ENCODE measurements around the gene TMEM151A. TPM values are rescaled to one million over a fixed set of nuclear protein-coding genes. Genes with fewer than 3 reads are reported as not detected.

The TMEM151A gene
- total RNA-seq, 1 donor from 2014 or later: 0.24 TPM

DNA sequence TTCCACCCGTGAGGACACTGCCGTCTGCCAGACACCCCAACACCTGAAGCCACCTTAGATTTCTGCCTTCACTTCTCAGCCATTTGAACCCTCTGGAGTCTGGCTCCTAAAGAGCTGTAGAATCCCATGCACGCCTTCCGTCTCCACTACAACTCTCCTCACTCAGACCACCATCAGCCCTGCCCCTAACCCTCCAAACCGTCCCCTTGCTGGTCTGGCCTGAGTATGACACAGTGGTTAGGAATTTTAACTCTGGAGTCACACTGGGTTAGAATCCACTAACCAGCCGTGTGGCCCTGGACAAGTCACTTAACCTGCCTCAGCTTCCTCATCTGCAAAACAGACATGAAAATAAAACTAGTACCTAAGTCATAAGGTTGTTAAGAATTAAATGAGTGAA lies 10.7 kb upstream of the TMEM151A start:
- intact Hi-C loops (cut with DNase I): no loop called here
- DNase-seq (ENCODE audit: low spot score): no peak

GRCh38 chr11:66281776-66282467 lies 9.8 kb upstream of the TMEM151A start:
- intact Hi-C loops (cut with DNase I): no loop called here
- no peak for DNase-seq (ENCODE audit: low spot score)

DNA sequence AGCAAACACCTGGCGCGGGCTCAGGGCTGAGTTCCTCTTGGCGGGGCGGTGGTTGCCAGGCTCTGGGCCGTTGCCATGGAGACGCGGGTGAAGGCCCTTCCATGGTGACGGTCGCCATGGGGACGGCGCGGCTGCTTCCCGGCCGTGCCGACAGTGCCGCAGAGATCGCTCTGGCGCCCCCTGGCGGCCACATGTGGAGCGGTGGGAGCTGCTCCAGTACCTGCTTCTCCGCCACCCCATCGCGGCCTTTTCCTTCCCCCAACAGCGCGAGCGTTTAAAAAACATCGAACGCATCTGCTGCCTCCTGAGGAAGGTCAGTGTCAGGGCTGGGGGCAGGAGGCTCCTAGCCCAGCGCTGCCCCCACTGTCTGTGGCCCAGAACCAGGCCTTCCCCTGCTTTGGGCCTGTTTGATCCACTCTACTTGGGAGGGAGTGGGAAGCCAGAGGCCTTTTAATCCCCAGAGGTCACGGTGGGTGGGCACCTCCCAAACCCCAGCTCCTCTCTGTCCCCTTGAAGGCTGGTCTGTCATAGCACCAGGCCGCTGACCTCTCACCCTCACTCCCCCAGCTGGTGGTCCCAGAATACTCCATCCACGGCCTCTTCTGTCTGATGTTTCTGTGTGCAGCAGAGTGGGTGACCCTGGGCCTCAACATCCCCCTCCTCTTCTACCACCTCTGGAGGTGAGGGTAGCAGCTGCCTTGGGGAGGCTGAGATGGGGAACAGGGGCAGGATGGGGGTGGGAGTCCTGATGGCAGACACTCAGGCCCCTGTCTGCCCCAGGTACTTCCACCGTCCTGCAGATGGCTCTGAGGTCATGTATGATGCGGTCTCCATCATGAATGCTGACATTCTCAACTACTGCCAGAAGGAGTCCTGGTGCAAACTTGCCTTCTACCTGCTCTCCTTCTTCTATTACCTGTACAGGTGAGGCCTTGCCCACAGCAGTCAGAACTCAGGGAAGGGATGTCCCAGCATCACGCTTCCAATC lies 8.9 kb upstream of the TMEM151A start:
- peak; percentile 98 for DNase-seq (ENCODE audit: low spot score)
- intact Hi-C loops (cut with DNase I): no loop called here

GRCh38 chr11:66283461-66284105 lies 8.1 kb upstream of the TMEM151A start:
- intact Hi-C loops (cut with DNase I): no loop called here
- DNase-seq (ENCODE audit: low spot score): no peak

DNA sequence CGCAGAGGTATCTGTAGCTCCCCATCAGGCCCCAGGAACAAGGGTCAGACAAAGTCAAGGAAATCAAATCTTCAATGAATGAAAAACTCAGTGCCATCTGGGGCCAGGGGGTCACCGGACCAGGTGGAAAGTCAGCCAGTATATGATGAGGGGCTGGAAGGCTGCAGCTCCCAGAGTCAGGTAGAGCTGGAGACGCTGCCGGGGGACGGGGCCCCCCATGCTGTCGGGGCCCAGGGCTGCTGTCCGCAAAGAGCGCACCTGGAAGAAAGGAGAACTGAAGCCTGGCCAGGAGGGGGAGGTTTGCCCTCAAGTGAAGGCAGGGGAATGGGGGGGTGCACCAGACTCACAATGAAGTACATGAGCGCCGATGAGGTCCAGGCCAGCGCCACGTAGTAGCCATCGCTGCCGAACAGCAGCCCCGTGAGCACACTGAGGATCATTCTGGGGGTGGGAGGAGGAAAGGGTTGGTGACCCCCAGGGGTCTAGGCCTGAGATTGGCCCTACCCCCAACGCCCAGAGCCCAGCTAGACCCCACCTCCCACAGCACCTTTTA lies 7.1 kb upstream of the TMEM151A start:
- intact Hi-C loops (cut with DNase I): no loop called here
- DNase-seq (ENCODE audit: low spot score): no peak

GRCh38 chr11:66285250-66285947 lies 6.3 kb upstream of the TMEM151A start:
- DNase-seq (ENCODE audit: low spot score): no peak
- intact Hi-C loops (cut with DNase I): no loop called here

- intact Hi-C loops (cut with DNase I): no loop called here
- DNase-seq (ENCODE audit: low spot score): no peak
Observed at GRCh38 chr11:66286699-66287098, 5.0 kb upstream of the TMEM151A start.

DNA sequence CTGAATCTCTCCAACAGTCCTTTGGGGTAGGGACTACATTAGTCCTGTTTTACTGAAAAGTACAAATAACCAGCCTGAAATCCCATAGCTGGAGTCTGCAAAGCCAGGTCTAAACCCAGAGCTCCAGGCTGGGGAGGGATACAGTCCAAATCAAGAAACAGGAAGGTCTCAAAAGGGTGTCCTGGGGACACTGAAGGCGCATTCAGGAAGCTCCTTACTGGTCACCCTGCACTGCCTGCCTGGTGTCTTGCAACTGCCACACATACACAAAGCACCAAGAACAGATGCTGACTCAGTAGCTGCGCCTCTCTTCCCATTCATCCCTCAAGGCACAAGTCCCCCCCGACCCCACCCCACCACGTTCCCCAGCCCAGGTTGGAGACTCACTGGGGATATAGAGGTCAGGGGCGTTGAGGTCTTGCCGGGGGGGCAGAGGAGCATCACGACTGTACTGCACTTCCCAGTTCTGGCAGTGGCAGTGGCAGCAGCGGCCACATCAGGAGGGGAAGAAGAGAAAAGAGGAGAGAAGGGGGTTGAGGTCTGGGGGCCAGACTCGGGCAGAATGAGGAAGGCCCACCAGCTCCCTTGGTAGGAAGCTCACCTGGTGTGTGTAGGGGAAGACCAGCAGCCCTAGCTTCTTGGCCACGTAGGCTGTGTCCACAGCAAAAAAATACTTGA lies 4.3 kb upstream of the TMEM151A start:
- no peak for DNase-seq (ENCODE audit: low spot score)
- intact Hi-C loops (cut with DNase I): no loop called here

GRCh38 chr11:66287889-66288670 lies 3.6 kb upstream of the TMEM151A start:
- DNase-seq (ENCODE audit: low spot score): no peak
- intact Hi-C loops (cut with DNase I): loop anchor here (2.0 kb wide), 1 partner anchor 19 kb away; the partner anchor contains the start of gene RAB1B

DNA sequence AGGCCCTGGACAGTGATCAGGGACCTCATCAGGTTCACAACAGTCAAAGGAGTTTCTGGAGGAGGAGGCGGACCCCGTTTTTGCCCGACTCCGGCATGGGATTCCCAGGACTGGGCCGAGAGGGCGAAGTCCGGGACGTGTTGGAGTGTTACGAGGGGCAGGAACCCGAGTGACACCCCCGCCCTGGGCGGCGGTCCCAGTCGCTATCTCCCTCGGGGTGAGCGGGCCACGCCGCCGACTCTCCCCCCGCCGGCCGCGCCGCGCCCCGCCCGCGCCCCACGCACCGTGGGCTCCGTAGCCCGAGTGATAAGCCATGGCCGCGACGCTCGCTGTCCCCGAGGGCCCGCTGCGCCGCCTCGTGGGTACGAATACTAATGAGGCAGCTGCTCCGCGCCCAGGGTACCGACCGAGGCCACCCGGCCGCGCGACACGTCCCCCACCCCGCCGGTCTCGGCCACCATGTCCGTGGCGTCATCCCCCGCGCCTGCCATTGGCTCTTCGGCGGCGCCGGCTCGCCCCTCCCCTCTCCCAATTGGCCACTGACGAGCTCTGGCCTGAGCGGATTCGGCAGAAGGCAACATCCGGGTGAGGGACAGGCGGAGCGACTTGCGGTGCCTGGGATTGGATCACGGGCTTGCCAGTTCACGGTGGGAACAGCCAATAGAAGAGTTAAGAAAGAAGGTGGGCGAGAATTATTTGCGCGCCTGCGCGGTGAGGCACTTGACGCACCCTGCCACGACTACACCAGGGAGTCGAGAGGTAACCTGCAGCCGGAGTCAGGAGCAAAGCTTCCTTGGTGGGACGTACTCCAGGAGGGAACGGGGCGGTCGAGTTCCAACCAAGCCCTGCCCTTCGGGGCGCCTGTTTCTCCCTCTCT lies 2.8 kb upstream of the TMEM151A start, which contains the start of gene YIF1A:
TSS of gene YIF1A (minus strand) at position 473 of the 877 bp plus-strand sequence. CDS start at position 315, 158 bp downstream.
- peak; percentile 99 for DNase-seq (ENCODE audit: low spot score)
- intact Hi-C loops (cut with DNase I): loop anchor here (2.0 kb wide), 1 partner anchor 20 kb away; the partner anchor contains the start of gene RAB1B

DNA sequence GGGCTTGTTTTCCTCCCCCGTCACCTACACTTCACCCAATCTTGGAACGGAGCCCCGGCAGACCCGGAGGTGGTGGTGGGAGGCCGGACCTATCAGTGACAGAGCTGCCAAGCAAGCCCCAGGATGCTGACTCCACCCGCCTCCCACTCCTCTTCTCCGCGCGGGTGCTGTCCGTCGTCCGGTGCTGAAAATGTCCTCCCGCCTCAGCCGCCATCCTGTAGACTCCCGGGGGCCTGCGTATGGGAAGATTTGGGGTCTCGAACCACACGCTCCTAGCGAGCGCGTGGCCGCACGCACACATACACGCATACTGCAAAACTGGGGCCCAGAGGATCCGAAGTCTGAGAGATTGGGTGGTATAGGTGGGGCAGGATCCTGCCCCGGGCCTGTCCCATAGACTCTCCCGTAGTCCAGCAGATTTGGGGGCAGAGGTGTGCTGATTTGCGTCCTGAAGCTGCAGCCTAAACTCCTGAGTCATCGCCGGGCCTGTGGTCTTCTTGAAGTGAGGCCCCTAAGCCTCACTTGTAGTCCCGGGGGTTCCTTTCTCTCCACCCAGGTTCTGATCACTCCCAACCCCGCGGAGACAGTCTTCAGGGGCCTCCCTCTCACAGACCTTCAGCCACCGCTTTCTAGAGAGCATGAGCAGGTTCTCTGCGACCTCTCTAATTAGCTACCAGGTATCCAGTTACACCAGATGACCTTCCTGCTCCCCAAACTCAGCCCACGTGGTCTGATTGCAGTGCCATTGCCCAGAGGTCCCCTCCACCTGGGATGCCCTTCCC lies 2.0 kb upstream of the TMEM151A start:
- DNase-seq (ENCODE audit: low spot score): peak; percentile 83
- intact Hi-C loops (cut with DNase I): loop anchor here (2.0 kb wide), 1 partner anchor 21 kb away; the partner anchor contains the start of gene RAB1B

DNA sequence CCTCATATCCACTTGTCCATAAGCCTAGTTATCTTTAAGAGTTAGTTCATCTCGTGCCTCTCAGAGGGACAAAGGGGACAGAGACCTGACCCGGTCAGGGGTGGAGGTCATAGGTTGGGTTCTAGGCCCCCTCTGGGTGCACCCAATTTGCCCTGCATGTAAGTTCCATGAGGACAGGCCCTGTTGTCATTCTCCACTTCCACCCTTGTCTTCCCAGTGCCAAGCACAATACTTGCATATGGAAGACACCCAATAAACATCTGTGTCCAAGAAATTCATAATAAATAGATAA lies 1.4 kb upstream of the TMEM151A start:
- intact Hi-C loops (cut with DNase I): no loop called here

DNA sequence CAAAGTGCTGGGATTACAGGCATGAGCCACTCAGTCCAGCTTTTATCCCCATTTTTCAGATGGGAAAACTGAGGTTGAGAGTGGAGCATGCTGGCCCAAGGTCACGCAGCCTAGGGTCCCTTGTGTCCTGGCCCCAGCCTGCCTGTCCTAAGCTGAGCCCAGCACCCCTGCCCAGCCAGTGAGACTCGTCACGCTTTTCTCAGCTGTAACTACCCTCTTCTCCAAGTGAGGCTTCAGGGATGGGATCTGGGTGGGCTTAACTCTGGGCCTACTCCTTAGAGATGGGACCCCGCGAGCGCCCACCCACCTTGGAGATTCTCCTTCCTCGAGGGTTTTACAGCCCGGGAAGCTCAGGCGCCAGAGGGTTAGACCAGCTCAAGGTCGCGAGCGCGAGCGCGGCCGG lies 390 bp upstream of the TMEM151A start:
- intact Hi-C loops (cut with DNase I): no loop called here
- DNase-seq (ENCODE audit: low spot score): no peak

More for the DNA sequence above, 1.4 kb upstream of the TMEM151A start:
- no peak for DNase-seq (ENCODE audit: low spot score)

GRCh38 chr11:66292543-66293332 lies 1.0 kb downstream of the TMEM151A start:
- intact Hi-C loops (cut with DNase I): no loop called here

GRCh38 chr11:66293352-66293751 lies 1.7 kb downstream of the TMEM151A start:
- intact Hi-C loops (cut with DNase I): no loop called here
- no peak for DNase-seq (ENCODE audit: low spot score)

More at GRCh38 chr11:66292543-66293332, 1.0 kb downstream of the TMEM151A start:
- no peak for DNase-seq (ENCODE audit: low spot score)

Measured in cardiac septum (tissue), 1 donor.